ENCODE measurements around the gene RNF135.
A peak's percentile ranks its signal among the peaks of the same experiment; 100 is the strongest.
"Not testable (repeated sequence)": the region's sequence is repeated elsewhere in the genome, so short reads cannot be mapped to it uniquely, and the experiment has no call there.

RNF135 gene, protein sequence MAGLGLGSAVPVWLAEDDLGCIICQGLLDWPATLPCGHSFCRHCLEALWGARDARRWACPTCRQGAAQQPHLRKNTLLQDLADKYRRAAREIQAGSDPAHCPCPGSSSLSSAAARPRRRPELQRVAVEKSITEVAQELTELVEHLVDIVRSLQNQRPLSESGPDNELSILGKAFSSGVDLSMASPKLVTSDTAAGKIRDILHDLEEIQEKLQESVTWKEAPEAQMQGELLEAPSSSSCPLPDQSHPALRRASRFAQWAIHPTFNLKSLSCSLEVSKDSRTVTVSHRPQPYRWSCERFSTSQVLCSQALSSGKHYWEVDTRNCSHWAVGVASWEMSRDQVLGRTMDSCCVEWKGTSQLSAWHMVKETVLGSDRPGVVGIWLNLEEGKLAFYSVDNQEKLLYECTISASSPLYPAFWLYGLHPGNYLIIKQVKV

DNA sequence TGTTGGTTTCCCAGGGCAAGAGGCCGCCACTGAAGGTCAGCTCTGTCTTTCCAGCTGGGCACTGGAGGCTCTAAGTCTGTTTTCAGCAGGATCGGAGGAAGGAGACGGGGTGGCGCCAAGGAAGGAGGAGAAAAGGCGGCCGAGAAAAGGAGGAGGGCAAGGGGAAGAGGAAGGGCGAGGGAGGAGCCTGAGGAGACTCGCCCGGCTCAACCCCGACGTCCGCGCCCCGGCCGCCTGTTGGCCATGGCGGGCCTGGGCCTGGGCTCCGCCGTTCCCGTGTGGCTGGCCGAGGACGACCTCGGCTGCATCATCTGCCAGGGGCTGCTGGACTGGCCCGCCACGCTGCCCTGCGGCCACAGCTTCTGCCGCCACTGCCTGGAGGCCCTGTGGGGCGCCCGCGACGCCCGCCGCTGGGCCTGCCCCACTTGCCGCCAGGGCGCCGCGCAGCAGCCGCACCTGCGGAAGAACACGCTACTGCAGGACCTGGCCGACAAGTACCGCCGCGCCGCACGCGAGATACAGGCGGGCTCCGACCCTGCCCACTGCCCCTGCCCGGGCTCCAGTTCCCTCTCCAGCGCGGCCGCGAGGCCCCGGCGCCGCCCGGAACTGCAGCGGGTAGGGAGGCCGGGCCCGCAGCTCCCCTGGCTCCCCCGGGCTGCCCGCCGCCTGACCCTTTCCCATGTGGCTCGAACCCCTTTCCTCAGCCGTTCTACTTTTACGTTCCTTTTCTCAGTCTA, at the start of gene RNF135:
RNF135 (plus strand) TSS at position 209 of the 737 bp plus-strand sequence; CDS start at position 244, 35 bp downstream.
- DNase-seq (ENCODE audit: low spot score) = peak; percentile 85

DNA sequence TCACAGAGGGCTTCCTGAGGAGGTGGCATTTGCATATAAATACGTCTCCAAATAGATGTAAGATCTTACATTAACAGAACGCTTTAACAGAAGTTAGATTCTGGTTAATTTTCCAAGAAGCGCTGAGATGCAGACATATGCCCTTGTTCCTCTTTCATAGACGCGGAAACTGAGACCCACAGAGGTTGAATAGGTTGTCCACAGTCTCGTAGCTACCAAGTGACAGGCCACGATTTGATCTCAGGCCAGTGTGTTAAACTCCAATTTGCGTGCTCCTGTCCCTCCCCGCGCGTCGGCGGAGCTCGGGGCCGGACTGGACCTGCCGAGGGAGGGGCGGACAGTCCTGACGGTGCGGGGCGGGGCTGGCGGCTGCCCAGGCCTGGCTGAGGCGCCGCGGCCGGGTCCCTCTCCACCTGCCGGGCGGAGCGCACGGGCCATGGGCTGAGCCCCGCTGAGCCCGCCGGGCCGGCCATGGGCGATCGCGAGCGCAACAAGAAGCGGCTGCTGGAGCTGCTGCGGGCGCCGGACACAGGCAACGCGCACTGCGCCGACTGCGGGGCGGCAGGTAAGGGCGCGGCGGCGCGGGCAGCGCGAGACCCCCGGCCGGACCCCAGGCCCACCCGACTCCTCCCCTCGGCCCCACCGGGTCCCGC, 49.2 kb upstream of the RNF135 start, which contains the start of gene ADAP2:
ADAP2 (plus strand) TSS at position 402 of the 653 bp plus-strand sequence; CDS start at position 472, 70 bp downstream.
- peak; percentile 53 for DNase-seq (ENCODE audit: low spot score)

DNA sequence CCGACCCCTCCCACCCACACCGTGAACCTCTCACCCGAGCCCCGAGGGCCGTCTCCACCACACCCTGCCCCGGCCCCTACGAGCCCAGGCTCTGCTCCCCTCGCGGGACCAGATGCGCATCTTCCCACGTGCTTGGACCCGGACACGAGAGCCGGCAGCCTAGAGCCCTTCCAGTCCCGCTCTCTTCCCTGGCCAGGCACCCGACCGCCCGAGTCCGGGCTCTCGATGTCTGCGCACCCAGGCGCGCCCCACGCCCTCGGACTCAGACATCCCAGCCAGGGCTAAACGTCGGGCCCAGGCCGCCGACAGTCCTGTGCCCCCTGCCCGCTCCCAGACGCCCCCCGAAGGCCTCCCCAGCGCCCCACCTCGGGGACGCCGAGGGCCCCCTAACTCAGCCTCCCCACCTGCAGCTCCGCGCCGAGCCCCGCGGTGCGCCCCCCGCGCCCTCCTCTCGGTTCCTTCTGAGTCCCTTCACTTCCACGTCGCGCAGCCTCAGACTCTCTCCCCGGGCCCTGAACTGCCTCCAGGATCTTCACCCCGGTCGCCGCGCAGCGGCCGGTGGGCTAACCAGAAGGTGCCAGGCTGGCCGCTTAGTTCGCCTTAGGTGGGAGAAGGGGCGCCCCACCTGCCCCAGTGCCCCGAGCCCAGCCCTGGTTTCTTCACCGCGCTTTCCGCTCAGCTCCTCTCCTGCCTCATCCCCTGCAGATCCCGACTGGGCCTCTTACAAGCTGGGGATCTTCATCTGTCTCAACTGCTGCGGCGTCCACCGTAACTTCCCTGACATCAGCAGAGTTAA, 48.4 kb upstream of the RNF135 start:
- DNase-seq (ENCODE audit: low spot score) = no peak

DNA sequence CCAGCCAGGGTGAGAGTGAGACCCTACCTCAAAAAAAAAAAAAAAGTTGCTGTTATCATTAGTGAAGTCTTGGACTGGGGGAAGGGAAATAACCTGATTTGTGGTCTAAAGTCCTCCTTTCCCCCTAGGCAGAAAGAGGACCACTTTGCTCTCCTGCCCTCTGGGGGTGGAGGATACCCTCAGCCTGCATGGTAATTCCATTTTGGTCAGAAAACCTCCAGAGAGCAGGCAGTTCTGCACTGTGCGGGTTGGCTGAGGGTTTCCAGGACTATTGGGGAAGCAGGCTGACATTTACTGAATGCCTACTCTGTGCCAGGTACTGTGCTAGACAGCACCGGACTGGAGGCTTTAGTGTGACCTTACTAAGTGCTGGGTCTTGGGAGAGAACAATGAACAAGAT, 46.5 kb upstream of the RNF135 start:
- no peak for DNase-seq (ENCODE audit: low spot score)

DNA sequence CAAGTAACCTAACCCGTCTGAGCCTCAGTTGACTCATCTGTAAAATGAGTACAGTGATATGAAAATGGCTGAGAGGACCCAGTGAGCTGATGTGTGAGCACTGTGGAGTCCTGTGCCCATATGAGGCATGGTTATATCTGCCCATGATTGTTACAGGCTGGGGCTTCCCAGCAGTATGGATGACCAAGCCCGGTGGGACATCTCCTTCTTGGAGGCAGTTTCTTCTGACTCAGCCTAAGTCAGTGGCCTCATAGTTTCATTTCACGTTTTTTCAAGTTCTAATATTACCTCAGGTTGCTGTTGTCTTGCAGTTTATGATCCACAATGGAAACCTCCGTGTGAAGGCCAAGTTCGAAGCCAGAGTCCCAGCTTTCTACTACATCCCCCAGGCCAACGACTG, 44.3 kb upstream of the RNF135 start:
- no peak for DNase-seq (ENCODE audit: low spot score)

DNA sequence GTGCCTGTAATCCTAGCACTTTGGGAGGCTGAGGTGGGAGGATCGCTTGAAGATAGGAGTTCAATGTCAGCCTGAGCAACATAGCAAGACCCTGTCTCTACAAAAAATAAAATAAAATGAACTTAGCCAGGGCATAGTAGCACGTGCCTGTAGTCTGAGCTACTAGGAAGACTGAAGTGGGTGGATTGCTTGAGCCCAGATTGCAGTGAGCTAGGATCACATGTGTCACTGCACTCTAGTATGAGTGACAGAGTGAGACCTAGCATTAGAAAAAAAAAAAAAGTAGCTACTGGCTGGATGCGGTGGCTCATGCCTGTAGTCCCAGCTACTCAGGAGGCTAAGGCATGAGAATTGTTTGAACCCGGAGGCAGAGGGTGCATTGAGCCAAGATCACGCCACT, 43.1 kb upstream of the RNF135 start:
- DNase-seq (ENCODE audit: low spot score) = no peak

DNA sequence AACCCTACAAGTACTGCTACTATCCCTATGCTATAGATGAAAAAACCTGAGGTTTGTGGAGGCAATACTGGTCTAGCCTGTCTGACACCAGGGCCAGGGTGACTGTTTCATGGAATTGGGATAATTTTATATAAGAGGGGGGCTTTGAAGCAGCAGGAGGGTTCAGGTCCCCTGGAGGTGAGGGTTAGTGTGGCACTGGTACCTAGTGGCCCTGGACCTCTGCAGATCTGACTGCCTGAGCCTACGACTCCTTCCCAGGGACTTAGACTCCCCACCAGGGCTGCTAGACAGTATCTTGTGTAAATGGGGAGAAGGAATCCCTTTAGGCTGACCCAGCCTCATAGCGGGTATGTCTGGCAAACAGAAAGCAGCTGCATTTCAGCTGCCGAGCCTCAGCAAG, 42.3 kb upstream of the RNF135 start:
- no peak for DNase-seq (ENCODE audit: low spot score)

DNA sequence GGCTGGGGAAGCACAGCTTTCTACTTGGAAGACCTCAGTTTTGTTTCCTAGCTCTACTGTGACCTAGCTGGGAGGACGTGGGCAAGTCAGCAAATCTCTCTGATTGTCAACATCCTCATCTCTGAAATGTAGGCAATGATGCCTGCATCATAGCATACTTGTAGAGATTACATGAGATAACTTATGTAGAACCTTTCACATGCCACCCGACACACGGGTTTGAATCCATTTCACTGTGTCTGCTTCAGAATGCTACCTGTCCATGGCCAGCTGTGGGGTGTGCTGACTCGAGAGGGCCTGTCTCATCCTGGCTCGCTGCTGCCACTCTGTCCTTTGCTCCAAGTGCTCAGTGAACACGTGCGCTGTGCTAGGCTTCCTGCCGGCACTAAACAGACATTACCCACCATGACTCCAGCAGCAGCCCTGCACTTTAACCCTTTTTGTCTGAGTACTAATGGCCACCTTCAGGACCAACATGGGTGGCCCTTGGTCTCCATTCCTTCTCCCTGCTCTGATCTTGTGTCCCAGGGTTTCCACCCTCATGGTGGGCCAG, 41.7 kb upstream of the RNF135 start:
- no peak for DNase-seq (ENCODE audit: low spot score)

DNA sequence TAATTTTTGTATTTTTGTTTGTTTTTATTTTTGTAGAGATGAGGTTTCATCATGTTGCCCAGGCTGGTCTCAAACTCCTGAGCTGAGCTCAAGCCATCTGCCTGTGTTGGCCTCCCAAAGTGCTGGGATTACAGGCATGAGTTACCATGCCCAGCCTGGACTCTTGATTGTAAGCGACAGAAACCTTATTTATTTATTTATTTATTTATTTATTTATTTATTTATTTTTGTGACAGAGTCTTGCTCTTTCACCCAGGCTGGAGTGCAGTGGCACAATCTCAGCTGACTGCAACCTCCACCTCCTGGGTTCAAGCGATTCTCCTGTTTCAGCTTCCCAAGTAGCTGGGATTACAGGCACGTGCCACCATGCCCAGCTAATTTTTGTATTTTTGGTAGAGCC, 41.0 kb upstream of the RNF135 start:
- not testable (repeated sequence) for DNase-seq (ENCODE audit: low spot score)

DNA sequence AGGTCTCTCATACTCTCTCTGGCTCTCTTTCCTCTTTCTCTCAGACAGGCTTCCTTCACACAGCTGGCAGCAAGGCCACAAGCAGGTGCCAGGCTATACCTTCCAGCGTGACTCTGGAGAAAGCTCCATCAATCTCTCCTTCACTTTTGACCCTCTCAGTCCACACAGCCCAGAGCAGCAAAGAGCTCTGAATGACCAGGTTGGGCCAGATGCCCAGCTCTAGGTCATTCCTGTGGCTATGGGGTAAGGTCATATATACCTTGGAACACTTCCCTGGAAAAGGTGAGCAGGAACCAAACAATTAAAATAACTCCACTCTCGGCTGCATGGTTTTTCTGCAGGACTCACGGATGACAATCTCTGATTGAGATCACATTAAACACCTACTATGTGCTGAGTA, 40.3 kb upstream of the RNF135 start:
- DNase-seq (ENCODE audit: low spot score) = no peak

DNA sequence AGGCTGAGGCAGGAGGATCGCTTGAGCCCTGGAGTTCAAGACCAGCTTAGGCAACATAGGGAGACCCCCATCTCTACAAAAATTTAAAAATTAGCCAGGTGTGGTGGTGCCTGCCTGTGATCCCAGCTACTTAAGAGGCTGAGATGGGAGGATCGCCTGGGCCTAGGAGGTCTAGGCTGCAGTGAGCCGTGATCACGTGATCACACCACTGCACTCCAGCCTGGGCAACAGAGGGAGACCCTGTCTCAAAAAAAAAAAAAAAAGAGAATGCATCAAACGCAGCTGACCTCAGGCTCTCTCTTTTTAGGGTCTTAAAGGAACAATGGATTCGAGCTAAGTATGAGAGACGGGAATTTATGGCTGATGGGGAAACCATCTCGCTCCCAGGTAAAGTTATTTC, 39.3 kb upstream of the RNF135 start:
- DNase-seq (ENCODE audit: low spot score) = not testable (repeated sequence)

DNA sequence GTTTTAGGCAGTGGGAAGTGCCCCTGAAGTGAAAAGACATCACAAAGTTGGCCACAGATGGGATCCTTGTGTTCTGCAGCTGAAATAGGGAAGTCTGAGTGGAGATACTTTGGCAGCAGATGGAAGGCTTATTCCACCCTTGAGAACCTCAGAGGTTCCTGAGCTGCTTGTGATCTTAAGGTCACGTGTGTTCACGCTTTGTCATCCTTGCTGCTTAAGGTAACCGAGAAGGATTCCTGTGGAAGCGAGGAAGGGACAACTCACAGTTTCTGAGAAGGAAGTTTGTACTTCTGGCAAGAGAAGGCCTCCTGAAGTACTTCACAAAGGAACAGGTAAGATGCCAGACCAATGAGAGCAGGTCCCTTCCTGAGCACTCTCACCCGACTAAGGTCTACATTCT, 36.9 kb upstream of the RNF135 start:
- DNase-seq (ENCODE audit: low spot score) = no peak

DNA sequence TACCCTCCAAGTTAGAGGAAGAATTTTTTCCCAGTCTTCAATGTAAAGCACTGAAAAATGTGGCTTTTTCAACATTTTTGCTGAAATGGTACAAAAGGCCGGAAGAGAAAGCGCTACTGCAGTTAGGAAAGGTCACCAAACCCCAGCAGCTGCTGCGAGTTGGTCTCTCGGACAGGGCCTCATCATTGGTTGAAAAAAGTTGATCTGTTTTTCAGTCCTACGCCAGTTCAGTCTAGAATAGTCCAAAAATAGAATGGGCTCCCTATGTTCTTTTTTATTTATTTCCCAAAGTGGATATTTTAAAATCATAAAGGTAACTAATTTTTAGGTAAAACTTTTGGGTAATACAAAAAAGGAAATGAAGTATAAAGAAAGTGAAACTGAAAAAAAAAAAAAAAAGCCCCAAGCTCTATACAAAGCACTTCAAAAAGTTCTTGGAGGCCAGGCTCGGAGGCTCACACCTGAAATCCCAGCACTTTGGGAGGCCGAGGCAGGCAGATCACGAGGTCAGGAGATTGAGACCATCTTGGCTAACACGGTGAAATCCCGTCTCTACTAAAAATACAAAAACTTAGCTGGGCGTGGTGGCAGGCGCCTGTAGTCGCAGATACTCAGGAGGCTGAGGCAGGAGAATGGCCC, 31.7 kb upstream of the RNF135 start:
- no peak for DNase-seq (ENCODE audit: low spot score)

DNA sequence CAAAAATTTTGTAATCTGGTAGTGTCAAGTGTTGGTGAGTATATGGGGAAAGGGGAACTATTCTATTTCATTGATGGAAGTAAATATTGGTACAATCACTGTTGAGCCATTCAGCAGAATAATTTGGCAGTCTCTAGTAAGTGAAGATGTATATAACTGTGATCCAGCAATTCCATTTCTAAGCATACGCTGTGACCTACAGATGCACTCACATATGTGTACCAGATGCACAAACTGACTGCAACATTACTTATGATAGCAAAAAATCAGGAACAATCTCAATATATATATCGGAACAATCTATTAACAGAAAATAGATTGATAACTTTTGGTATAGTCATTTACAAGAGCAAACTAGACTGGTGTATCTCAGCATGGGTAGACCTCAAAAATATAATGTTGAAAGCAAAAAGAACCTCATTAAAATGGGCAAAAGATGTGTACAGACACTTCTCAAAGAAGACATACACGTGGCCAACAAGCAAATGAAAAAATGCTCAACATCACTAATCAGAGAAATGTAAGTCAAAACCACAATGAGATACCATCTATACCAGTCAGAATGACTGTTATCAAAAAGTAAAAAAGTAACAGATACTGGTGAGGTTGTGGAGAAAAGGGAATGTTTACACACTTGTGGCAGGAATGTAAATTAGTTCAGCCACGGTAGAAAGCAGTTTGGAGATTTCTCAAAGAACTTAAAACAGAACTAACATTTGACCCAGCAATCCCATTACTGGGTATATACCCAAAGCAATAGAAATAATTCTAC, 28.3 kb upstream of the RNF135 start:
- DNase-seq (ENCODE audit: low spot score) = no peak

DNA sequence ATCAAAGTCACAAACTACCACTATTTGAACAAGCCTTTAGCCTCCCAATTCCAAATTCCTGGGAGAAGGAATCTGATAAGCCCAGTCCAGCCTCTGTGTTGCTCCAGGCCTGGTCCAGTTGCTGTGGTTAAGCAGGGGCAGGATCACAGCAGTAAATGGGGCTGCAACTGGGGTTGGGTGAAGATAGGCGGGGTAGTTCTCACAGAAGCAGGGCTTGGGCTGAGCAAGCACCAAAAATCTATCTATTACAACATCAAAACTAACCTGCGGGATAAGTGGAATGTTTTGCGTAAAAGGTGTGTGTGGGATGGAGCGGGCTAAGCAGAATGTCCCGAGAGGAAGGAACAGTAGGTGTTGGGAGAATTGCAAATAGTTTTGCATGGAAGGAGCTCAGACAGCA, 23.0 kb upstream of the RNF135 start:
- no peak for DNase-seq (ENCODE audit: low spot score)

DNA sequence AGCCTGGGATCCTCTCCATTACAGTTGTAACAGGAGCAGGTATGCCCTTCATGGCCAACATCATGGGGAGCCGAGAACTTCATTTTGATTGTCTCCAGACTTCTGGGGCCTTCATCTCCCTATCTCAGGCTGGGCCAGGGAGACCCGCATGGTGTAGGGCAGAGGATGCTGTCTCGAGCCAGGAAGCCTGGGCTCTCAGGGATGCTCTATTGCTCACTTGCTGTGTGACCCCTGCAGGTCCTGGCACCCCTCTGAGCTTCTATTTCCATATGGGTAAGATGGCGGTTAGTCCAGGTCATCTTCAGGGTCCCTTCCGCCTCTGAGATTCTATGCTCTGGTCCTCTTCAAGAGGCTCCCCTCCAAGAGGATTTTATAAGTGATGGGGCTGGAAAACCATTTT, 20.6 kb upstream of the RNF135 start:
- no peak for DNase-seq (ENCODE audit: low spot score)

DNA sequence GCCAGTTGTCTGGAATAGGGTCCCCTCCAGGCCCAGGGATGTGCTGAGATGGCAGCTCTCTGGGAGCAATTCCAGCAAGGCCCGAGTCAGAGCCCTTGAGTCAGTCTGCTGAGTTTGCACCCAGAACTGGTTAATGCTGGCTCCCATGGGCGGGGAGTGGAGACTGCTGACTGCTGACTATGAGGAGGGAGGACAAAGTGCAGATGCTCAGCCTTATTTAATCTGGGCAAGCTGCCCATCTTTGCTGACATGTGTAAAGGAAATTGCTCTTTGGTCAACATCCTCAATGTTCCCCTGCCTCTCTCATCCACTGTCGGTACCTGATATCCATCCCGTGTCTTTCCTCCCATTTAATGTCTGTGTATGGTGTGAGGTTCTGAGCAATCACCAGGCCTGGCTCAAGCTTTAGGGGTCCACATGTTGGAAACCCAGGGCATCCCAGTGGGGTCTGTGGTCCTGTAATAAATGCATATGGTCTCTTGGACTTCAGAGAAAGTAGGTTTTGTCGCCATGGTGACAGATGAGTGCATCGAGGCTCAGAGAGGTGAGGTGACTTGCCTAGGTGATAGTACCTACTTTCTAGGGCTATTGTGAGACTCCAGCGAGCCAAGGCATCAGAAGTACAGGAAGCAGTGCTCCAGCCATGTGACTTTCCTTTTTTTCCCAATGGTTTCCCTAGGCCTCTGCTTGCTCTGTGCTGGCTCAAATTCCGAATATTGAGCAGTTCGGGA, 20.0 kb upstream of the RNF135 start:
- DNase-seq (ENCODE audit: low spot score) = peak; percentile 78

DNA sequence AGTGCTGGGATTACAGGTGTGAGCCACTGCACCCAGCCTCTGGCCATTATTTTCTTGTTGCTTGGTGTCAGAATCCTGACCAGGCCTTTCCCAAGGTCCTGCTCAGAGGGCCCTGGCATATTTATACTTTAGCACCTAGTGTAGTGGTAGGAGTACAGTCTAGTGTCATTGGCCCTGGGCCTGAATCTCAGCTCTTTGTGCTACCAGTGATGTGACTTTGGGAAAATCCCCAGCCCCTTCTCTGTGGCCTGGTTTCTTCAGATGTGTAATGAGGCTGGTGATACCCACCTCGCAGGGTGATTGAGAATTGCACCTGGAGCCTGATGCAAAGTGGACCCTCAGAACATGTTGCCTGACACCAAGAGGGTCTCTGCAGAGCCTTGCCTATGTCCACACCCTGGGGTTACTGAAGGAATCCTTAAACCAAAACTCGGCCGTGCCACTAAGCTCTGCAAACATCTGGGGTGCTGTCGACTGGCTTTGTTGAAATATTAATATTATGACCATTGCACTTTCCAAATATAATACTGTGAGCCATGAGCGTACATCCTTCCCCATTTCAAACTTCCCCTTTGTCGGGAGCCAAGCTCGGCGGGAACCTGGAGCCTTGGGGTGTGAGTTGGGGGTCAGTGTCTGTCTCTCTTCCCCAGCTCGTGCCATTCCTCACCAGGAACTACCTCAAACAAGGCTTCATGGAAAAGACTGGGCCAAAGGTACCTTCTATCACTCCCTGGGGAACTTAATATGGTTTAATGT, 18.0 kb upstream of the RNF135 start:
- no peak for DNase-seq (ENCODE audit: low spot score)
